GM12873 (cell line): ENCODE results near the gene UST.
A peak's percentile ranks its signal among the peaks of the same experiment; 100 is the strongest.

Experiments
- TF ChIP-seq, protein P1 (sequence below): IDR thresholded peaks from 2 replicates; pipeline ENCODE4 v1.5.1; 2012; ENCODE audit warnings: low read depth, mild to moderate bottlenecking, moderate library complexity, low read length, control low read depth; ENCODE audit not compliant: insufficient read depth; ENCODE audit errors: missing control alignments

UST gene

DNA sequence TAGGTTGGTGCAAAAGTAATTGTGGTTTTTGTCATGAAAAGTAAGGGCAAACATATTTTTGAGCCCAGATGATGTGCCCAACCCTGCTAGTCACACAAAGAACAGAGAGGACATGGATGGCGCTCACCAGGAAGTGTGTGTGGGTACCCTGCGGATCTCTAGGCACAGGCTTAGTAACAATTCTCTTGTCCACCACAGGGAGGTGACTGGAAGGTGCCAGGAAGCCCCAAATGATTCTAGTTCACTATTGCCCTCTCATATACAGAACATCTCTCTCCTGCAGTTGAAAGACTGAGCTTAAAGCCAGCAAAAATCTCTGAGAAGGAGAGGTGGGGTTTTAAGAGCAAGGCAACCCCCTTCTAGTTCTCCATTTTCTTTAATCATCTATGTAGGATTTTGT is 298.6 kb downstream of the UST start:
- TF ChIP-seq, protein P1, sequence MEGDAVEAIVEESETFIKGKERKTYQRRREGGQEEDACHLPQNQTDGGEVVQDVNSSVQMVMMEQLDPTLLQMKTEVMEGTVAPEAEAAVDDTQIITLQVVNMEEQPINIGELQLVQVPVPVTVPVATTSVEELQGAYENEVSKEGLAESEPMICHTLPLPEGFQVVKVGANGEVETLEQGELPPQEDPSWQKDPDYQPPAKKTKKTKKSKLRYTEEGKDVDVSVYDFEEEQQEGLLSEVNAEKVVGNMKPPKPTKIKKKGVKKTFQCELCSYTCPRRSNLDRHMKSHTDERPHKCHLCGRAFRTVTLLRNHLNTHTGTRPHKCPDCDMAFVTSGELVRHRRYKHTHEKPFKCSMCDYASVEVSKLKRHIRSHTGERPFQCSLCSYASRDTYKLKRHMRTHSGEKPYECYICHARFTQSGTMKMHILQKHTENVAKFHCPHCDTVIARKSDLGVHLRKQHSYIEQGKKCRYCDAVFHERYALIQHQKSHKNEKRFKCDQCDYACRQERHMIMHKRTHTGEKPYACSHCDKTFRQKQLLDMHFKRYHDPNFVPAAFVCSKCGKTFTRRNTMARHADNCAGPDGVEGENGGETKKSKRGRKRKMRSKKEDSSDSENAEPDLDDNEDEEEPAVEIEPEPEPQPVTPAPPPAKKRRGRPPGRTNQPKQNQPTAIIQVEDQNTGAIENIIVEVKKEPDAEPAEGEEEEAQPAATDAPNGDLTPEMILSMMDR: peak; percentile 59

DNA sequence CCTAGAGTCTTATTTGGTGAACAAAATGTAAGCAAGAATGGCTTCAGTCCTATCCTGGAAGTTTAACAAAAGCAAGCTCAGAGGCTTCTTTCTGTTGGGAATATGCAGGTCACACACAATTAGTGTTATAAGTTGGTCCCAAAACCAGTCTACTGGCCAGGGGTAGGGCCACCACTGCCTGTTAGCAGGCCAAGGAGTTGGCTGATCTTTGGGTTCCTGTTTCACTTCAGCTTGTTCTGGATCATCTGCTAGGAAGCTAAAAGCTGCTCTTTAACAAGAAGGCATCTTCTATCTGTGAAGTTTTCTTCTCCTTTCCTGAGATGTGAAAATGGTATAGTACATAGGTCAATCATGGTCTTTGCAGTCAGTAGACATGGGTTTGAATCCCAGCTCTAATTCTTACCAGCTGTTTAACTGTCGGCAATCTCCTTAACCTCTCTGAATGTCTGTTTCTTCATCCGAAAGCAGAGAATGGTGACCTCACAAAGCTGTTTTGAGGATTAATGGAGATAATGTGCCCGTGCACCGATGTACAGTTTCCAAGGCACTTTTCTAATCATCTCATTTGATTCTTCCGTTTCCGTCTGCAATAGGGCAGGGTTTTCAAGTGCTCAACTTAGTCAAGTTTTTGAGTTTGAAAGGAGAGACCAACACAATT is 299.5 kb downstream of the UST start:
- TF ChIP-seq, protein P1: no peak

DNA sequence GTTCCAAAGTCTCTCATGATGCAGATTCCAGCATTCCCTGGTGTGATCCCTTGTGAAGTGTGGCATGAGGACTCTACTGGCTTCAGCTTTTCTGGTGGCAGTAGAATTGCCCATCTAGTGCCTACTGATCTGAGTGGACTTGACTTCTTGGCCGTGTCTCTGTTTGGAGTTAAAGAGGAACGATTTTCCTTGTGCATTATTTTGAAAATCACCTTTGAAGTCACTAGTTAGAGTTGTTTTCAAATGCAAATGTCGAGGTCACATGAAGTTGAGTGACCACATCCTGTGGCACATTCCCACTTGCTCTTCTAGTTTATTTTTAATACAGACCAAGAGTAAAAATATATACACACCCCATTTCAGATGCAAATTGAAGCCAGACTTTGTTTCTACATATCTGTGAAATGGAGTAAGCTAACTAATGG is 300.0 kb downstream of the UST start:
- TF ChIP-seq, protein P1: no peak

DNA sequence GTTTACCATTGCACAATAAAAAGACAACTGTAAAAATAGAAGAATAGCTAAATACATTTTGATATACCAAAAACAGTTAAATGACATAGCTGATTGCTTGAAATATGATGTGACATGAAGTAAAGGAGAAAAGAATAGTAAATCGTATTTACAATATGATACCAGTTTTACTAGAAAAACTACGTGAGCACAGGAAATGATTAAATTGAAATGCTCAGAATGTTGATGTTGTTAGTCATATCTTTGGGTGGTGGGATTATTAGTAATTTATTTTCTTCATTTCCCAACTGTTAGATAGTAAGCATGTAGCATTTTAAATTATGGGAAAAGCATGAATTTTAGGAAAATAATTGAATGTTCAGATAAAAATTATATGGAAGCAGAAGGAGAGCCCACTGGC is 302.4 kb downstream of the UST start:
- TF ChIP-seq, protein P1: no peak

DNA sequence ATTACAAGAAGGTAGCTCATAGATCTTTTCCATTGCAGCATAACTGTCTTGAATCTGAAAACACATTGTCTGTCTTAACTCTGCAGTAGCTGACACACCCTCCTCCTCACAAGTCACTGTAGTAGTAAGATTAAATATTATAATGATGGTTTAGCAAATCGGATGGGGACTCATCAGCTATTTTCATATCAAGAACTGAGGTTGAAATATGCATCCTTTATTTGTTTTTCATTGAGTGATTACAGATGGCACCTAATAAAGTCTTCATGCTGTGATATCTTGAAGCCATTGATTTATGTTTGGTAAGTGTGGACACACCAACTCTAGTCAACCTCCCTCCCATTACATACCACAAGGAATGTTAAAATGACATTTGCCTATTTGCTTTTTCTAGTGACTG is 303.3 kb downstream of the UST start:
- TF ChIP-seq, protein P1: no peak

DNA sequence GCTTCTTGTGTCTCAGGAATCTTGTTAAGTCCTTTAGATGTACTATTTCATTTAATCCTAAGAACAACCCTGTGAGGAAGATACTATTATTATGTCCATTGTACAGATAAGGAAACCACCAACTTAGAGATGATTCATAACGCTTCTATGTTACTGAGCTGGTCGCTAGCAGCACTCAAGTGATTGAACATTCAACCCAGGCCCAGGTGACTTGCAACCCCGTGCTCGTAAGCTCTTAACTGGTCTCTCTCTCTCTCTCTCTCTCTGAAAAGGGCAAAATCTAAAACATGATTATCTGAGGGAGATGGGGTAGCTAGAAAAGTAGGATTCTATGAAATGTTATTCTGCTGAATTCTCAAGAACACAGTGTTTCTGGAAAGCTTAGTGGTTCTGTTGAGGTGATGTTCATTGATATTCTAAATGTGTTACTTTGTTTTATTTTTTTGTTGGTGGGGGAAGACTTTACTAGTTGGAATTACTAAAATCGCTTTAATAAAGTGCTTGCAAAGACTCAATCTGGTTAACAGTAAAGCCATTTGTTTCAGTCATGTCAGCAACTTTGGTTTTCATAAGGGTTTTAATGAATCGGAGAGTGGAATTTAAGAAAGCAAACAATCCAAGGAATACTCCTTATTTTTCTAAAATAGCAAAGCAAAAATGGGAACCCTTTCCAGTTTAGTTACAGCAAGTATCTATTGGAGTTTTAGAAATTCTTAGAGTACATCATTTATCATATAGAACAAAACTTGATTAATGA is 305.7 kb downstream of the UST start:
- TF ChIP-seq, protein P1: no peak

DNA sequence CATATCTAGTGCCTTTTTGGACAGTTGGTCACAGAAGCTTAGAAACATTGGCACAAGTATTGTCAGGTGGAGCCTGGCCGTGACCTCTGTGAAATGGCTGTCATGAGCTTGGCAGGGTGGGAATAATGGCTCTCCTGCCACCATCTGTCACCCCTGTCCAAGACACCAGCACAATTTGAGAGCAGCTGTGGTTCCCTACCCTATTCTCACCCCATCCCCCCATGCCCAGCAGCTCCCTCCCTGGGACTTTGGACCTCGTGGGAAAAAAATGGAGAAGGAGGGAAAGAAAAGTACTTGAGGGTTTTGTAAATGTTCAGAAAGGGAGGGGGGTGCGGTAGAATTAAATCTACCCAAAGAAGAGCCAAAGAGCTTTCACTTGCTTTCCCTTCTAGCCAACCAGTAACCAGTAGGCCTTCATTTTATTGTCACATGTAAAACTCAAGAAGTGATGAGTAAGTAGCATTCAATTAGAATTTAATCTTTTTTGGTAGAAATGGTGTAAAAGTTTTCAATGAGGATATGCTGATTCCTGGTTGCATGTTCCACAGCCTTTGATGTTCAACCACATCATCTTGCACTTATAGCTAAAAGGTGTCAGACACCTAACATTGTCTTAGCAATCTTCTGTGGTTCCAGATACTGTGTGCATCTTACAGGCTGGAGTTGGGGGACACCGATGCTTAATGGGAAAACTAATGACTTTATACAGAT is 307.2 kb downstream of the UST start:
- TF ChIP-seq, protein P1: no peak
